HG03280 (cell line): Measurements from ENCODE around the gene CST8.

Source experiments
- ATAC-seq: cut with Tn5 transposase; IDR thresholded peaks from one replicate; pipeline ENCODE4 v1.9.1; 2021; ENCODE audit warnings: mild to moderate bottlenecking, moderate library complexity; ENCODE audit not compliant: unreplicated experiment

Gene CST8

GRCh38 chr20:23519556-23519955, 28.6 kb downstream of the CST8 start:
- ATAC-seq, result no peak

GRCh38 chr20:23520185-23520584, 29.3 kb downstream of the CST8 start:
- ATAC-seq, result no peak

GRCh38 chr20:23524146-23524545, 33.2 kb downstream of the CST8 start:
- no peak for ATAC-seq

GRCh38 chr20:23526850-23527249, 35.9 kb downstream of the CST8 start:
- no peak for ATAC-seq

- no peak for ATAC-seq
Observed at GRCh38 chr20:23528867-23529431, 38.0 kb downstream of the CST8 start.

- ATAC-seq, result no peak
Observed at GRCh38 chr20:23530937-23531567, 40.1 kb downstream of the CST8 start.

- no peak for ATAC-seq
Observed at GRCh38 chr20:23532533-23532932, 41.6 kb downstream of the CST8 start.

GRCh38 chr20:23533161-23533560, 42.2 kb downstream of the CST8 start:
- no peak for ATAC-seq

GRCh38 chr20:23534801-23535593, 44.1 kb downstream of the CST8 start:
- no peak for ATAC-seq

GRCh38 chr20:23536328-23536974, 45.5 kb downstream of the CST8 start:
- no peak for ATAC-seq

GRCh38 chr20:23537030-23537429, 46.1 kb downstream of the CST8 start:
- ATAC-seq, result no peak

GRCh38 chr20:23540624-23541023, 49.7 kb downstream of the CST8 start:
- ATAC-seq, result no peak

- no peak for ATAC-seq
Observed at GRCh38 chr20:23541330-23541729, 50.4 kb downstream of the CST8 start.

- no peak for ATAC-seq
Observed at GRCh38 chr20:23541776-23542175, 50.9 kb downstream of the CST8 start.

- ATAC-seq, result no peak
Observed at GRCh38 chr20:23542801-23543200, 51.9 kb downstream of the CST8 start.

GRCh38 chr20:23544133-23544532, 53.2 kb downstream of the CST8 start:
- ATAC-seq, result no peak
